Thoracic aorta (tissue), 2 donors: ENCODE results near the gene PODN. TPM values are rescaled to one million over a fixed set of nuclear protein-coding genes. Genes with fewer than 3 reads are reported as not detected.

Experiments used
- ATAC-seq: fragments of 150-250 bp; one replicate; pipeline ENCODE4 v1.8.0; 2017; ENCODE audit warnings: low read depth; ENCODE audit not compliant: insufficient number of reproducible peaks, low FRiP score
- DNase-seq: peaks from one replicate; pipeline ENCODE4 v3.0.0-alpha.2; 2020; ENCODE audit warnings: low spot score
- H3K27ac ChIP-seq, 2 donors: fragments of 200-600 bp; sonication (generic); 1 replicate in 1 of 2; 2 replicates in 1 of 2; pipeline ENCODE4 v1.5.1; 2016; ENCODE audit warnings: mild to moderate bottlenecking in 2 of 2, moderate library complexity in 2 of 2
- H3K27me3 ChIP-seq: fragments of 200-600 bp; sonication (generic); replicated peaks from 2 replicates; pipeline ENCODE4 v1.6.0; 2016; ENCODE audit warnings: mild to moderate bottlenecking; ENCODE audit not compliant: insufficient read depth
- H3K36me3 ChIP-seq: fragments of 200-600 bp; sonication (generic); one replicate; pipeline ENCODE4 v1.5.1; 2016
- H3K4me1 ChIP-seq, 2 donors: fragments of 200-600 bp; sonication (generic); 1 replicate in 1 of 2; 2 replicates in 1 of 2; pipeline versions ENCODE4 v1.5.1 to v1.6.0; 2016; ENCODE audit warnings: low read depth in 2 of 2, mild to moderate bottlenecking in 1 of 2; ENCODE audit not compliant: control insufficient read depth in 1 of 2
- H3K4me3 ChIP-seq: fragments of 200-600 bp; sonication (generic); 2 replicates; pipeline ENCODE4 v1.5.1; 2016; ENCODE audit warnings: mild to moderate bottlenecking
- H3K9me3 ChIP-seq: fragments of 200-600 bp; sonication (generic); 2 replicates; pipeline ENCODE4 v1.5.1; 2016
- CTCF ChIP-seq: fragments of 200-600 bp; sonication (generic); IDR thresholded peaks from one replicate; pipeline ENCODE4 v1.5.1; 2019; ENCODE audit warnings: antibody characterized with exemption
- total RNA-seq, 2 donors: library from RNA; depleted of rRNA; stranded (reverse); fragments of >200 nt; gene quantifications; one replicate each; pipeline versions ENCODE4 v1.1.0 to v1.2.3, GENCODE V29; 2016

The PODN gene
- total RNA-seq, 2 donors from 2014 or later, result 119 to 152 TPM

- Histone ChIP-seq H3K4me3 (no peak overlapping the region), H3K4me1 (peaks cover 0 to 13% of the 10 kb centered on the region in 2 donors), H3K9me3 (no peaks in the 10 kb centered on the region), H3K36me3 (no peaks in the 10 kb centered on the region), H3K27ac (no peak overlapping the region), H3K27me3 (no peaks in the 10 kb centered on the region)
- ATAC-seq, result no peak
- DNase-seq, result no peak
- no peak for TF ChIP-seq CTCF
These were observed 28.5 kb downstream of the PODN start for GRCh38 chr1:53090227-53091147.

- H3K4me1 ChIP-seq, result peaks cover 0 to 13% of the 10 kb centered on the region in 2 donors
- H3K27ac ChIP-seq, result no peak overlapping the region
- ATAC-seq (no peak), DNase-seq (no peak)
- no peaks in the 10 kb centered on the region for H3K36me3 ChIP-seq
- no peak for TF ChIP-seq CTCF
- no peaks in the 10 kb centered on the region for H3K9me3 ChIP-seq
- H3K4me3 ChIP-seq, result no peak overlapping the region
- no peaks in the 10 kb centered on the region for H3K27me3 ChIP-seq
These were observed 30.0 kb downstream of the PODN start for GRCh38 chr1:53091841-53092645.

- H3K27me3 ChIP-seq, result no peaks in the 10 kb centered on the region
- ATAC-seq, result no peak
- peaks cover 0 to 13% of the 10 kb centered on the region in 2 donors for H3K4me1 ChIP-seq
- no peaks in the 10 kb centered on the region for H3K9me3 ChIP-seq
- TF ChIP-seq CTCF, result no peak
- no peaks in the 10 kb centered on the region for H3K36me3 ChIP-seq
- H3K4me3 ChIP-seq, result no peak overlapping the region
- DNase-seq, result no peak
- no peak overlapping the region for H3K27ac ChIP-seq
These were observed 30.8 kb downstream of the PODN start for GRCh38 chr1:53092659-53093450.

DNA sequence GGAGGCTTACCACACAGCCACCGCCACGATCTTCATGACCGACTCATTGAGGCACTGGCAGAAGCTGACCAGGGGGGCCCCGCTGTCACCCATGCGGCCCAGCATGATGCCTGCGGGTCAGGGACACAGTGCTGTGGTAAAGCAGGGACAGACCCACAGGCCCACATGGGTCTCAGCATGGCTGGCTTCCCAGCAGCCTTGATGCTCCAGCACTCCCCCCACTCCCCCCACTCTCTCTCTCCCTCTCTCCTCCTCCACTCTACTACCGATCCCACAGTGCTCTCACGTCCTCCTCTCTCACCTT lies 31.4 kb downstream of the PODN start:
- no peak overlapping the region for H3K4me3 ChIP-seq
- no peak for ATAC-seq
- TF ChIP-seq CTCF, result no peak
- no peaks in the 10 kb centered on the region for H3K36me3 ChIP-seq
- DNase-seq, result no peak
- H3K27me3 ChIP-seq, result no peaks in the 10 kb centered on the region
- no peaks in the 10 kb centered on the region for H3K9me3 ChIP-seq
- H3K4me1 ChIP-seq, result peaks cover 0 to 13% of the 10 kb centered on the region in 2 donors
- no peak overlapping the region for H3K27ac ChIP-seq
